Skeletal muscle tissue (tissue), 4 donors: ENCODE data around the gene PARD6A. TPM values are rescaled to one million over a fixed set of nuclear protein-coding genes. Genes with fewer than 3 reads are reported as not detected.

ENCODE experiments used
- H3K27ac ChIP-seq: one replicate; pipeline ENCODE4 v1.7.0; 2013; ENCODE audit warnings: mild to moderate bottlenecking, low read depth, low read length, inconsistent platforms
- H3K27me3 ChIP-seq, 3 donors: one replicate each; pipeline ENCODE4 v1.7.0; 2013; ENCODE audit warnings: low read length in 3 of 3; ENCODE audit not compliant: control insufficient read depth in 3 of 3, insufficient read depth in 3 of 3
- H3K36me3 ChIP-seq, 3 donors: one replicate each; pipeline ENCODE4 v1.7.0; 2013; ENCODE audit warnings: low read length in 3 of 3; ENCODE audit not compliant: control insufficient read depth in 3 of 3, insufficient read depth in 3 of 3
- H3K4me1 ChIP-seq, 3 donors: one replicate each; pipeline ENCODE4 v1.7.0; 2013; ENCODE audit warnings: low read length in 3 of 3, mild to moderate bottlenecking in 3 of 3; ENCODE audit not compliant: control insufficient read depth in 3 of 3, insufficient read depth in 3 of 3
- H3K4me3 ChIP-seq, 3 donors: one replicate each; pipeline ENCODE4 v1.7.0; 2013; ENCODE audit warnings: low read length in 3 of 3
- H3K9ac ChIP-seq, 3 donors: one replicate each; pipeline ENCODE4 v1.7.0; 2013; ENCODE audit warnings: low read length in 3 of 3, mild to moderate bottlenecking in 3 of 3, moderate library complexity in 2 of 3, low read depth in 1 of 3
- H3K9me3 ChIP-seq, 3 donors: one replicate each; pipeline ENCODE4 v1.7.0; 2013; ENCODE audit warnings: low read length in 3 of 3; ENCODE audit not compliant: control insufficient read depth in 3 of 3
- total RNA-seq: library from RNA; depleted of rRNA; stranded (reverse); fragments of >200 nt; gene quantifications from one replicate; pipeline ENCODE4 v1.2.3, GENCODE V29; 2014
- donor health status: Osteomylitis.

The PARD6A gene
- 0.52 TPM for total RNA-seq

GRCh38 chr16:67660564-67661028 lies at the start of gene PARD6A:
TSS of gene PARD6A (plus strand) at chr16:67660960. CDS start at chr16:67661039, 79 bp downstream.
- Histone ChIP-seq H3K9ac (peak within 1 kb of the TSS; percentile 85 to 87 (median 86)), H3K4me3 (peak within 1 kb of the TSS; percentile 99), H3K27me3 (peaks cover 0 to 6% (median 2%) of the 10 kb centered on the region in 3 donors), H3K9me3 (no peaks in the 10 kb centered on the region), H3K4me1 (peaks cover 22 to 31% (median 24%) of the 10 kb centered on the region in 3 donors), H3K36me3 (peaks cover 15 to 17% (median 17%) of the 10 kb centered on the region in 3 donors), H3K27ac (peak within 1 kb of the TSS; percentile 91)

GRCh38 chr16:67613808-67614207 lies 47.0 kb upstream of the PARD6A start:
- H3K4me1 ChIP-seq: no peaks in the 10 kb centered on the region
- H3K27me3 ChIP-seq: no peaks in the 10 kb centered on the region
- H3K9me3 ChIP-seq: no peaks in the 10 kb centered on the region
- no peak overlapping the region for H3K27ac ChIP-seq
- H3K36me3 ChIP-seq: peaks cover 25 to 32% (median 31%) of the 10 kb centered on the region in 3 donors
- no peak overlapping the region for H3K9ac ChIP-seq
- no peak overlapping the region for H3K4me3 ChIP-seq

- H3K9ac ChIP-seq: no peak overlapping the region
- no peaks in the 10 kb centered on the region for H3K9me3 ChIP-seq
- peaks cover 41 to 65% (median 62%) of the 10 kb centered on the region in 3 donors for H3K36me3 ChIP-seq
- no peak overlapping the region for H3K4me3 ChIP-seq
- H3K27me3 ChIP-seq: no peaks in the 10 kb centered on the region
- H3K27ac ChIP-seq: no peak overlapping the region
- no peaks in the 10 kb centered on the region for H3K4me1 ChIP-seq
These were observed 32.5 kb upstream of the PARD6A start for GRCh38 chr16:67628216-67628615.

- Histone ChIP-seq H3K4me3 (no peak overlapping the region), H3K36me3 (peaks cover 20 to 50% (median 46%) of the 10 kb centered on the region in 3 donors), H3K4me1 (no peaks in the 10 kb centered on the region), H3K27ac (no peak overlapping the region), H3K9ac (no peak overlapping the region), H3K27me3 (no peaks in the 10 kb centered on the region), H3K9me3 (no peaks in the 10 kb centered on the region)
These were observed 28.2 kb upstream of the PARD6A start for GRCh38 chr16:67632415-67633172.

GRCh38 chr16:67636713-67637112 lies 24.0 kb upstream of the PARD6A start:
- Histone ChIP-seq H3K9ac (no peak overlapping the region), H3K4me1 (peaks cover 6 to 8% (median 7%) of the 10 kb centered on the region in 3 donors), H3K4me3 (no peak overlapping the region), H3K27me3 (no peaks in the 10 kb centered on the region), H3K36me3 (peaks cover 13 to 41% (median 35%) of the 10 kb centered on the region in 3 donors), H3K9me3 (no peaks in the 10 kb centered on the region), H3K27ac (no peak overlapping the region)

GRCh38 chr16:67637625-67638024 lies 23.1 kb upstream of the PARD6A start:
- no peaks in the 10 kb centered on the region for H3K9me3 ChIP-seq
- peaks cover 13 to 35% (median 27%) of the 10 kb centered on the region in 3 donors for H3K36me3 ChIP-seq
- peaks cover 16 to 18% (median 16%) of the 10 kb centered on the region in 3 donors for H3K4me1 ChIP-seq
- H3K9ac ChIP-seq: no peak overlapping the region
- H3K27ac ChIP-seq: no peak overlapping the region
- no peaks in the 10 kb centered on the region for H3K27me3 ChIP-seq
- H3K4me3 ChIP-seq: no peak overlapping the region

GRCh38 chr16:67641779-67642708 lies 18.7 kb upstream of the PARD6A start:
- no peak overlapping the region for H3K4me3 ChIP-seq
- peaks cover 19 to 25% (median 21%) of the 10 kb centered on the region in 3 donors for H3K27me3 ChIP-seq
- peaks cover 19% of the 10 kb centered on the region in 3 donors for H3K4me1 ChIP-seq
- no peak overlapping the region for H3K27ac ChIP-seq
- no peaks in the 10 kb centered on the region for H3K9me3 ChIP-seq
- H3K9ac ChIP-seq: peak overlapping the region in 2 of 3 donors; percentile 22 to 66
- H3K36me3 ChIP-seq: peaks cover 13 to 18% (median 17%) of the 10 kb centered on the region in 3 donors

- Histone ChIP-seq H3K27me3 (peaks cover 37 to 44% (median 40%) of the 10 kb centered on the region in 3 donors), H3K27ac (no peak overlapping the region), H3K9ac (no peak overlapping the region), H3K9me3 (no peaks in the 10 kb centered on the region), H3K4me3 (no peak overlapping the region), H3K4me1 (peaks cover 19 to 23% (median 19%) of the 10 kb centered on the region in 3 donors), H3K36me3 (peaks cover 0 to 1% (median under 1%) of the 10 kb centered on the region in 3 donors)
These were observed 16.7 kb upstream of the PARD6A start for GRCh38 chr16:67644038-67644437.

- H3K27ac ChIP-seq: no peak overlapping the region
- H3K9me3 ChIP-seq: no peaks in the 10 kb centered on the region
- peaks cover 14 to 17% (median 17%) of the 10 kb centered on the region in 3 donors for H3K4me1 ChIP-seq
- H3K4me3 ChIP-seq: no peak overlapping the region
- H3K36me3 ChIP-seq: no peaks in the 10 kb centered on the region
- no peak overlapping the region for H3K9ac ChIP-seq
- H3K27me3 ChIP-seq: peaks cover 53 to 58% (median 55%) of the 10 kb centered on the region in 3 donors
These were observed 15.2 kb upstream of the PARD6A start for GRCh38 chr16:67645397-67646121.
